GM12801 (cell line): ENCODE measurements around the gene TRPV2.

Experiments used
- TF ChIP-seq, protein P1 (sequence below): IDR thresholded peaks from one replicate; pipeline ENCODE4 v1.5.1; 2011; ENCODE audit warnings: control low read depth; ENCODE audit not compliant: insufficient read length; ENCODE audit errors: extremely low read depth

Gene TRPV2

DNA sequence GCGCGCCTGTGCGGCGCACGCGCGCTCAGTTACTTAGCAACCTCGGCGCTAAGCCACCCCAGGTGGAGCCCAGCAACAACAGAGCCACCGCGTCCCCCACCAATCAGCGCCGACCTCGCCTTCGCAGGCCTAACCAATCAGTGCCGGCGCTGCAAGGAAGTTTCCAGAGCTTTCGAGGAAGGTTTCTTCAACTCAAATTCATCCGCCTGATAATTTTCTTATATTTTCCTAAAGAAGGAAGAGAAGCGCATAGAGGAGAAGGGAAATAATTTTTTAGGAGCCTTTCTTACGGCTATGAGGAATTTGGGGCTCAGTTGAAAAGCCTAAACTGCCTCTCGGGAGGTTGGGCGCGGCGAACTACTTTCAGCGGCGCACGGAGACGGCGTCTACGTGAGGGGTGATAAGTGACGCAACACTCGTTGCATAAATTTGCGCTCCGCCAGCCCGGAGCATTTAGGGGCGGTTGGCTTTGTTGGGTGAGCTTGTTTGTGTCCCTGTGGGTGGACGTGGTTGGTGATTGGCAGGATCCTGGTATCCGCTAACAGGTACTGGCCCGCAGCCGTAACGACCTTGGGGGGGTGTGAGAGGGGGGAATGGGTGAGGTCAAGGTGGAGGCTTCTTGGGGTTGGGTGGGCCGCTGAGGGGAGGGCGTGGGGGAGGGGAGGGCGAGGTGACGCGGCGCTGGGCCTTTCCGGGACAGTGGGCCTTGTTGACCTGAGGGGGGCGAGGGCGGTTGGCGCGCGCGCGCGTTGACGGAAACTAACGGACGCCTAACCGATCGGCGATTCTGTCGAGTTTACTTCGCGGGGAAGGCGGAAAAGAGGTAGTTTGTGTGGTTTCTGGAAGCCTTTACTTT lies 34.5 kb upstream of the TRPV2 start, which contains the start of gene UBB:
Gene UBB, plus strand, starts transcription at position 452 of the 856 bp plus-strand sequence. CDS start 817 bp downstream, outside the sequence.
- TF ChIP-seq, protein P1, sequence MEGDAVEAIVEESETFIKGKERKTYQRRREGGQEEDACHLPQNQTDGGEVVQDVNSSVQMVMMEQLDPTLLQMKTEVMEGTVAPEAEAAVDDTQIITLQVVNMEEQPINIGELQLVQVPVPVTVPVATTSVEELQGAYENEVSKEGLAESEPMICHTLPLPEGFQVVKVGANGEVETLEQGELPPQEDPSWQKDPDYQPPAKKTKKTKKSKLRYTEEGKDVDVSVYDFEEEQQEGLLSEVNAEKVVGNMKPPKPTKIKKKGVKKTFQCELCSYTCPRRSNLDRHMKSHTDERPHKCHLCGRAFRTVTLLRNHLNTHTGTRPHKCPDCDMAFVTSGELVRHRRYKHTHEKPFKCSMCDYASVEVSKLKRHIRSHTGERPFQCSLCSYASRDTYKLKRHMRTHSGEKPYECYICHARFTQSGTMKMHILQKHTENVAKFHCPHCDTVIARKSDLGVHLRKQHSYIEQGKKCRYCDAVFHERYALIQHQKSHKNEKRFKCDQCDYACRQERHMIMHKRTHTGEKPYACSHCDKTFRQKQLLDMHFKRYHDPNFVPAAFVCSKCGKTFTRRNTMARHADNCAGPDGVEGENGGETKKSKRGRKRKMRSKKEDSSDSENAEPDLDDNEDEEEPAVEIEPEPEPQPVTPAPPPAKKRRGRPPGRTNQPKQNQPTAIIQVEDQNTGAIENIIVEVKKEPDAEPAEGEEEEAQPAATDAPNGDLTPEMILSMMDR = no peak

DNA sequence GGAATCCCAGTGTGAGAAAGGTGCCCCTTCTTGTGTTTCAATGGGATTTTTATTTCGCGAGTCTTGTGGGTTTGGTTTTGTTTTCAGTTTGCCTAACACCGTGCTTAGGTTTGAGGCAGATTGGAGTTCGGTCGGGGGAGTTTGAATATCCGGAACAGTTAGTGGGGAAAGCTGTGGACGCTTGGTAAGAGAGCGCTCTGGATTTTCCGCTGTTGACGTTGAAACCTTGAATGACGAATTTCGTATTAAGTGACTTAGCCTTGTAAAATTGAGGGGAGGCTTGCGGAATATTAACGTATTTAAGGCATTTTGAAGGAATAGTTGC lies 33.9 kb upstream of the TRPV2 start:
- TF ChIP-seq, protein P1 = no peak

DNA sequence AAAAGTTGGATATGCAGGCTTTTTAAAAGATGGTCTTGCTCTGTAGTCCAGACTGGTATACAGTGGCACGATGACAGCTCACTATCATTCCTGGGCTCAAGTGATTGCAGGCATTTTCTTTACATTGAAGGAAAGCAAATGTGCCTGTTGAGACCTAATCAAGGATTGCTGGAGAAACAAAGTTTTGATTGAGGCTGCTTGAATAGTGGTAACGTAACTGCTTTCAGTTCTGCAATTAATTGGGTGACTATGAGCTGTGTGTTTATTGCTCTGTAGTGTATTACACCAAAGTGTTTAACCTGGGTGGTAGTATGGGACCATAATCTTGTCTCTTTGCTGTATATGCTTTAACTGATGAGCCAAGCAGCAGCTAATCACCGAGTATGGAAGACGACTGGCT lies 32.2 kb upstream of the TRPV2 start:
- TF ChIP-seq, protein P1 = no peak

DNA sequence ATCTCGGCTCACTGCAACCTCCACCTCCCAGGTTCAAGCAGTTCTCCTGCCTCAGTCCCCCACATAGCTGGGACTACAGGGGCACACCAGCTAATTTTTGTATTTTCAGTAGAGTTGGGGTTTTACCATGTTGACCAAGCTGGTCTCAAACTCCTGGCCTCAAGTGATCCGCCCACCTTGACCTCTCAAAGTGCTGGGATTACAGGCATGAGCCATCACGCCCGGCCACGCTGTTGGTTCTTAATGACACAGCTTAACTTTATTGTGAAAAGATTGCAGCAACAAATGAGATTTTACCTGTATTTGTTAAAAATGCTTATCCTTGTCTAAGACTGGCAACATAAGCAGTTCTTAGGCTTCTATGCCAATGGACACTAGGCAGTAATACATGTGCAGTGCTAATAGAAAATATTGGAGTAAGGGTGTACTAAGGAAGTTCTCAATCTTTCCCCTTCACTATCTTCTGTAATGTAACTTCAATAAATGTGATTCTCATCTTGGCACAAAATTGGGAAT lies 31.5 kb upstream of the TRPV2 start:
- TF ChIP-seq, protein P1 = no peak

DNA sequence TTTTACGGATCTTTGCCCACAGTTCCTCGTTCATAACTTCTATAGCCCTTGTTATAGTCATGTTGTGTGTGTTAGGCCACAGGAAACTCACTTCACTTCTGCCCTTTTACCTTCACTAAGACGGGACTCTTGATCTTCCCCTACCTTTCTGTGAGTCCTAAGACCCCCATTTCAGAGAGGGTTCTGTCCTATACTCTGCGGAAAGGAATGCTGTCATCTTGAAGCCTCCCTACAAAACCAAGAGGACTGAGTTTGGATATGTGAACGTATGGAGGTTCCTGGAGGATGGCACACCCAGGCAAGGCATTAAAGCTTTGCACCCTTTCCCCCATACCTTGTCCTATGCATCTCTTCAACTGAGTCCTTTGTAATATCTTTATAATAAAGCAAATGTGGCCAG lies 30.8 kb upstream of the TRPV2 start:
- TF ChIP-seq, protein P1 = no peak

DNA sequence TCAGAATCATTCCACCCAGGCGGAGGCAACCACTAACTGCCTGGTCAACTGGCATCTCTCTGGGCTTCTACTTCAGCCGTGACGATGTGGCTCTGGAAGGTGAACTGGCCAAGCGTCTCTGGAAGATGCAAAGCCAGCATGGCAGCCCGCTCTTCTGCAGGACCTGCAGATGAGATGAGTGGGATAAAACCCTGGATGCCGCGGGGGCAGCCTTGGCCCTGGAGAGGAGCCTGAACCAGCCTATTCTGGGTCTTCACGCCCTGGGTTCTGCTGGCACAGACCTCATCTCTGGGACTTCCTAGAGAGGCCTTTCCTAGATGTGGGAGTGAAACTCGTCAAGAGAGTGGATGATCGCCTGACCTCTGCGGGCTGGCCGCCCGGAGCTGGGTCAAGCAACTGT lies 23.9 kb upstream of the TRPV2 start:
- TF ChIP-seq, protein P1 = no peak

DNA sequence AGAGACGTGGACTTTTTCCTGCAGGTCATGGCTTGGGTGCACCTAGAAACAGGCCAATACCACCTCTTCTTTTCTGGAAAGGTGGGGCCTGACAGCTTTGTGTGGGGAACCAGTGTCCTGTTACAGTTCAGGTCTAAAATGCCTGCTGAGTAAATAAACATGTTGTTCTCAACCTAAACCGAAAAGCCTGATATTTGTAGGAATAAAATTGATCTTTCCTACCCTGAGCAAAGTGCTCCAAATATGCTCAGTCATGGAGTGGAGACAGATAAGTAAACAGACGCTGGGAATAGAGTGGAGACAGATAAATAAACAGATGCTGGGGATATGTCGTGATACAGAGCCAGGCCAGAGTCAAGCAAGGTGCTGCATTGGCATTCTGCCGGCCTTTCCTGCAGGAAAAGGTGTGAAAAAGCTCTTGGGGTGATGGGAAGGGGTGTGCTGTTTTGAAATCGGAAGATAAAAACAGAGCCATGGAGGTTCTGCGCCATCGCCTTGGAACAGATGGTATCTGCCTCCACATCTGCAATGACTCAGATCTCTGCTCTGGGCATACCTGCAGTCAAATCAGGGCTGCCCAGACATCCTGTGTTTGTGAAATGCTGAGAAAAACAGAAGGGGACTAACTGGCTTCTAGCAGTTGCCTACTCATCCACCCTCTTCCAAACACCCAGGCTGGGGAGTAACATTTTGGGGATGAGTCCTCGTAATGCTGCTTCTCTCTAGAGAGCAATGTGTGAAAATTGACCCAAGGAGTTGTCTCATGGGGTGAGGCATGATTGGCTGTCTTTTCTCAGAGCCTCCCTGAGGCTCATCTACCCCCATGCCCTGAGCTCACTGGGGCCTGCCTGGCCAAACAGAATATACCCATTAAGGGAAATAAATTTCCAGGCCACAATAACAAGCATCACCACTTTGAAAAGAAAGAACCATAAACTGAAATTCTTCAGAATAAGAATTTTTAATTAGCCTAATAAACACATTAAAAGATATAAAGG lies 16.8 kb upstream of the TRPV2 start:
- TF ChIP-seq, protein P1 = no peak
